AG04450 (cell line): Measurements from ENCODE around the gene KCNK2. TPM values are rescaled to one million over a fixed set of nuclear protein-coding genes. Genes with fewer than 3 reads are reported as not detected.

Experiments
- CTCF ChIA-PET: fragments of 300-600, 350-600 bp; formaldehyde crosslinking; extraction: SDS; loops from one replicate; lab custom pipeline; 2022; ENCODE audit warnings: antibody characterized with exemption, inconsistent platforms; lab: Charles Lee
- POLR2A ChIA-PET: fragments of 350-600 bp; formaldehyde crosslinking; extraction: SDS; loops from one replicate; lab custom pipeline; 2021; ENCODE audit warnings: antibody characterized with exemption, inconsistent platforms; lab: Yijun Ruan, JAX
- DNase-seq: peaks from one replicate; pipeline ENCODE4 v3.0.0-alpha.2; 2011; ENCODE audit warnings: low read depth, low spot score
- H3K27ac ChIP-seq: one replicate; pipeline ENCODE4 v1.5.1; 2012; ENCODE audit warnings: low read depth, low read length, control low read depth
- H3K27me3 ChIP-seq: one replicate; pipeline ENCODE4 v1.6.0; 2012; ENCODE audit warnings: low read length; ENCODE audit not compliant: control insufficient read depth, insufficient read depth
- H3K4me3 ChIP-seq: 2 replicates; pipeline ENCODE4 v1.5.1; 2011; ENCODE audit warnings: mild to moderate bottlenecking, low read depth, low read length, control low read depth
- H3K9me3 ChIP-seq: 2 replicates; pipeline ENCODE4 v1.5.1; 2012; ENCODE audit warnings: low read length; ENCODE audit not compliant: control insufficient read depth, insufficient read depth
- CTCF ChIP-seq: IDR thresholded peaks from 2 replicates; pipeline ENCODE4 v1.5.1; 2011; ENCODE audit warnings: low read depth, low read length, control low read depth, inconsistent platforms
- polyA plus RNA-seq: library from polyadenylated mRNA; depleted of rRNA; stranded (reverse); fragments of >200 nt; gene quantifications from 2 replicates; pipeline ENCODE4 v1.2.3, GENCODE V29; 2011

The KCNK2 gene
- polyA plus RNA-seq, 1 experiment = 22.8 TPM

GRCh38 chr1:215188302-215188950 is 105.9 kb downstream of the KCNK2 start:
- no peaks in the 10 kb centered on the region for H3K27me3 ChIP-seq
- no peak overlapping the region for H3K27ac ChIP-seq
- no peak overlapping the region for H3K4me3 ChIP-seq
- no peak for DNase-seq
- CTCF ChIA-PET = interaction anchor here (1.0 kb wide), 1 partner anchor 528 kb away, joined by 3 read pairs; no protein-coding TSS in a partner anchor
- no peaks in the 10 kb centered on the region for H3K9me3 ChIP-seq
- no peak for TF ChIP-seq CTCF
- POLR2A ChIA-PET = no interaction called here

- CTCF ChIA-PET = no interaction called here
- TF ChIP-seq CTCF = no peak
- no peak overlapping the region for H3K4me3 ChIP-seq
Observed at GRCh38 chr1:215192306-215192705, 109.8 kb downstream of the KCNK2 start.

GRCh38 chr1:215198021-215198420 is 115.5 kb downstream of the KCNK2 start:
- no peak overlapping the region for H3K4me3 ChIP-seq
- ChIA-PET CTCF (no interaction called here), POLR2A (no interaction called here)
- no peaks in the 10 kb centered on the region for H3K9me3 ChIP-seq
- H3K27ac ChIP-seq = no peak overlapping the region
- no peak for DNase-seq
- H3K27me3 ChIP-seq = no peaks in the 10 kb centered on the region
- no peak for TF ChIP-seq CTCF

More at GRCh38 chr1:215192306-215192705, 109.8 kb downstream of the KCNK2 start:
- Histone ChIP-seq H3K27me3 (no peaks in the 10 kb centered on the region), H3K9me3 (no peaks in the 10 kb centered on the region), H3K27ac (no peak overlapping the region)
- DNase-seq = peak; percentile 21
- POLR2A ChIA-PET = no interaction called here

GRCh38 chr1:215200121-215200520 is 117.6 kb downstream of the KCNK2 start:
- H3K4me3 ChIP-seq = no peak overlapping the region
- no peak for TF ChIP-seq CTCF
- DNase-seq = no peak
- no peaks in the 10 kb centered on the region for H3K27me3 ChIP-seq
- H3K27ac ChIP-seq = no peak overlapping the region
- no peaks in the 10 kb centered on the region for H3K9me3 ChIP-seq
- ChIA-PET CTCF (no interaction called here), POLR2A (no interaction called here)

- Histone ChIP-seq H3K9me3 (no peaks in the 10 kb centered on the region), H3K27me3 (no peaks in the 10 kb centered on the region), H3K27ac (no peak overlapping the region), H3K4me3 (no peak overlapping the region)
- POLR2A ChIA-PET = no interaction called here
- no peak for TF ChIP-seq CTCF
- CTCF ChIA-PET = no interaction called here
- DNase-seq = no peak
Observed at GRCh38 chr1:215201283-215201682, 118.7 kb downstream of the KCNK2 start.
